K562 treated with DMSO at 1 percent for 4 hours (cell line): ENCODE data around the gene CREBBP. TPM values are rescaled to one million over a fixed set of nuclear protein-coding genes. Genes with fewer than 3 reads are reported as not detected.

Experiments used
- total RNA-seq: library from RNA; unstranded; fragments of 300-600 nt; gene quantifications from 2 replicates; pipeline ENCODE4 v1.2.3, GENCODE V29; 2022; ENCODE audit not compliant: insufficient read depth

Gene CREBBP
- 10.9 and 14.2 TPM in 2 replicates for total RNA-seq

GRCh38 chr16:3880623-3881498 is at the start of gene CREBBP:
Gene CREBBP, minus strand, starts transcription at chr16:3880713. Its CDS starts 797 bp downstream, at chr16:3879916.

GRCh38 chr16:3717235-3718018 is 163.1 kb downstream of the CREBBP start, which contains the start of gene TRAP1:
Gene TRAP1, minus strand, starts transcription at chr16:3717524. Its CDS starts 16 bp downstream, at chr16:3717508.

Other genes with a start within 250 kb of the CREBBP start
- gene DNASE1, start 226.0 kb downstream of the CREBBP start, total RNA-seq: 21.6 and 35.9 TPM in 2 replicates
- gene TRAP1, start 163.2 kb downstream of the CREBBP start, total RNA-seq: 164 and 206 TPM in 2 replicates
- 0.10 and 0.14 TPM in 2 replicates for gene ADCY9, start 235.7 kb upstream of the CREBBP start, total RNA-seq